ENCODE data around the gene MAP3K7CL.

- TF ChIP-seq SP1 (IDR thresholded peaks at IDR 0.05) (no peak), TARDBP (IDR thresholded peaks at IDR 0.05) (no peak), FOXM1 (IDR thresholded peaks at IDR 0.05; ENCODE audit: borderline replicate concordance) (no peak), LEF1 (IDR thresholded peaks at IDR 0.05; ENCODE audit: borderline replicate concordance) (no peak), FOXK2 (IDR thresholded peaks at IDR 0.05) (no peak), L3MBTL2 (conservative IDR thresholded peaks at IDR 0.05) (no peak), CTBP1 (IDR thresholded peaks at IDR 0.05; ENCODE audit: borderline replicate concordance) (no peak; the same call in 1 of the 2 replicates), SUZ12 (IDR thresholded peaks at IDR 0.05) (no peak), BHLHE40 (IDR thresholded peaks at IDR 0.05; ENCODE audit: borderline replicate concordance) (no peak)
Observed at GRCh38 chr21:29083306-29083705, 47.1 kb upstream of the MAP3K7CL start.

Measured in HEK293T (cell line).